GM12801 (cell line): ENCODE measurements around the gene CSDE1.

Experiments used
- TF ChIP-seq, protein P1 (sequence below): IDR thresholded peaks from one replicate; pipeline ENCODE4 v1.5.1; 2011; ENCODE audit warnings: control low read depth; ENCODE audit not compliant: insufficient read length; ENCODE audit errors: extremely low read depth

The CSDE1 gene

DNA sequence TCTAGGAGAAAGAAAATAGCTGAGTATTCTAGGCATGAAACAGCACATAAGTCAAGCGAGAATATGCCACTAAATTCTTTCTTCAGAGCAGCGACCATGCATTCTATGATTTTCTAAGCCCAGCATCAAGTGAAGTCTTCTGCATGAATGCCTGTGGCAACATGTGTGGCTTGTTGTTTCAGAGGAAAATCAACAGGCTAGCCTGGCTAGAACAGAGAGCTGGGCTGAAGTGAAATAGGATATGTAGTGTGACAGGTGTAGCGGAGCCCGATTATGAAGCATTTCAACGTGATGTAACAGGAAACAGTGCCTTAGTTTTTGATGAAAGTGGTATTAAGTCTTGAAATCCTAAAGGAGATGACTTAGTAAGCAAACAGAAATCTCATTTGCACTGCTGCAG, 7.0 kb downstream of the CSDE1 start:
- TF ChIP-seq, protein P1, sequence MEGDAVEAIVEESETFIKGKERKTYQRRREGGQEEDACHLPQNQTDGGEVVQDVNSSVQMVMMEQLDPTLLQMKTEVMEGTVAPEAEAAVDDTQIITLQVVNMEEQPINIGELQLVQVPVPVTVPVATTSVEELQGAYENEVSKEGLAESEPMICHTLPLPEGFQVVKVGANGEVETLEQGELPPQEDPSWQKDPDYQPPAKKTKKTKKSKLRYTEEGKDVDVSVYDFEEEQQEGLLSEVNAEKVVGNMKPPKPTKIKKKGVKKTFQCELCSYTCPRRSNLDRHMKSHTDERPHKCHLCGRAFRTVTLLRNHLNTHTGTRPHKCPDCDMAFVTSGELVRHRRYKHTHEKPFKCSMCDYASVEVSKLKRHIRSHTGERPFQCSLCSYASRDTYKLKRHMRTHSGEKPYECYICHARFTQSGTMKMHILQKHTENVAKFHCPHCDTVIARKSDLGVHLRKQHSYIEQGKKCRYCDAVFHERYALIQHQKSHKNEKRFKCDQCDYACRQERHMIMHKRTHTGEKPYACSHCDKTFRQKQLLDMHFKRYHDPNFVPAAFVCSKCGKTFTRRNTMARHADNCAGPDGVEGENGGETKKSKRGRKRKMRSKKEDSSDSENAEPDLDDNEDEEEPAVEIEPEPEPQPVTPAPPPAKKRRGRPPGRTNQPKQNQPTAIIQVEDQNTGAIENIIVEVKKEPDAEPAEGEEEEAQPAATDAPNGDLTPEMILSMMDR: no peak

GRCh38 chr1:114749835-114750234, 7.9 kb downstream of the CSDE1 start:
- TF ChIP-seq, protein P1: no peak

DNA sequence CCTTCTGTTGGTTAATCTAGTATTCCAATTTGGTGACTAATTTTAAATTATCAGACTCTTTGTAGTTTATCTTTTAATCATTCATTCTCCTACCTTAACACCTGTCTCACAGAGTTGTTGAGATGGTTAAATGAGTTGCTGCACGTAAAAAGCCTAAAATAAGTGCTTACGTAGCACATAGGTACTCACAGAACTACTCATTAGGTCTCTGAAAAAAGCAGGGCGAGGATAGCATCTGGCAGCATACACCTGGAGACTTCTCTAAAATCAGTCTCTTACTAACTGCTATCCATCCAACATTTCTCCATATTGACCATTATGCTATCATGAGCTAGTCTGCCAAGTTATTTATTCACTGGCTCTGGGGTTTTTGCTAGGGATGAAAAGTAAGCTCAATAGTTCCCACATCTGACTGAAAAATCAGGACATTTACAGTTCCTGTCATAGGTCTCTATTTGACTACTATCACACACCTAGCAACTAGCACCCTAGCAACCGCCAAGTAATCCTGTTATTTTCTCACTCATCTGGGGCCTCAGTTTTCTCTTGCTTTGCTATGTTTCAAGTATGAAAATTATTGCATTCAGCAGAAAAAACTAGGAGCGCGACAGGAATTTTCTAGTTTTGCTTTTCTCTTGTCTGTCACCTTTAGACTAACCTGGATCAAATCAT, 11.2 kb downstream of the CSDE1 start:
- TF ChIP-seq, protein P1: no peak

DNA sequence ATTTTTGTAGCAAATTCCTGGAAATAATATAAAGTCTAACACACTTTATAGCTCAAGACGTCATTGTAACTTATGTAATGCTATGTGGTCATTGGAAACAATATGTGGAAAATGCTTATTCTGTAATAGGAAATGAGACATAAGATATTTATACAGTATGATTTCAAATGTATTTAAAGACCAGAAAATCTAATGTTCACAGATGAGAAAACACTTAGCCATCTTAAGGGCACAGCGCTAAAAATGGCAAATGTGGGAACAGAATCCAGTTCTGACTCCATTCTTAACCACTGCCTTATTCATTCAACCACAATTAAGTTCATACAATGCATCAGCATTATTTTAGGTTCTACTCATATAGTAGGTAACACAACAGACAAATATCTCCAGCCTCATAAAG, 12.5 kb downstream of the CSDE1 start:
- TF ChIP-seq, protein P1: no peak

DNA sequence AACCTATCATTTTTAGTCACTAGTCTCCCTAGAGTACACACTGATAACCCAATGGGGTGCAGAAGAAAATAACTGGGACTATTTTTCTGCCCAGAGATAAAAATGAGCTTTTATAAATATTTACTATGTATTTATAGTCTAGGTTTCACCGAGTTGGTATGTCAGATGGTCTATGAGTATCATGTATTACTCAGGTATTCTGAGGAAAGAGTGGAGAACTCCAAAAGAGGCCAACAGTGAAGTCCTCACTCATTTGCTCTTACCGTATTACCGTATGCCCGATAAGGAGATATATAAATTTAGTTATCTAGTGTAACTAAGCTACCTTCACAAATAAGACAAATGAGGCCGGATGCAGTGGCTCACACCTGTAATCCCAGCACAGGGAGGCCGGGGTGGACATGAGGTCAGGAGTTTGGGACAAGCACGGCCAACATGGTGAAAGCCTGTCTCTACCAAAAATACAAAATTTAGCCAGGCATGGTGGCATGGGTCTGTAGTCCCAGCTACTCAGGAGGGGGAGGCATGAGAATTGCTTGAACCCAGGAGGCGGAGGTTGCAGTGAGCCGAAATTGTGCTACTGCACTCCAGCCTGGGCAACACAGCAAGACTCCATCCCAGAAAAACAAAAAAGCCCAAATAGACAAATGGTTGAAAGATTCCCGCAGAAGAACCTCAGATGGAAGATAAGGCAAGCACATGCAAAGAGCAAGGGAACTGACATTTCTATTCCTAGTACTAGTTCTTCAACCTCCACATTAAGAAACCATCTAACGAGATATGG, 15.6 kb downstream of the CSDE1 start:
- TF ChIP-seq, protein P1: no peak

DNA sequence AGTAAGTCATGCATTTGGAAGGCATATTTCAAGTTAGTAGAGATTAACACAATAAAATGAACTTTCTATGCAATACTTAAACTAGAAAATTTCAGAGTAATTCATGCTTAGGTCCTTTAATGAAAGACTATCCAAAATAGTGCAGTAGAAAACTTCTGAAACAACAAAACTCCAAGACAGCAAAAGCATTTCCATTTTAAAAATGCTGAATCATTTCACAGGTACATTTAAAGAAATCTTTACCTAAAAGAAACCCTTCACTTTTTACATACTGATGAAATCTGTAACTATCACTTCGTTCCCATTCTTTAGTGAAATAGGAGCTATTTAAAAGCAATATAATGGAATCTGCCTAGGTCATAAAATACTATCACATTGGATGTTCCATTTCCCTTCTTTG, 17.5 kb downstream of the CSDE1 start:
- TF ChIP-seq, protein P1: no peak

DNA sequence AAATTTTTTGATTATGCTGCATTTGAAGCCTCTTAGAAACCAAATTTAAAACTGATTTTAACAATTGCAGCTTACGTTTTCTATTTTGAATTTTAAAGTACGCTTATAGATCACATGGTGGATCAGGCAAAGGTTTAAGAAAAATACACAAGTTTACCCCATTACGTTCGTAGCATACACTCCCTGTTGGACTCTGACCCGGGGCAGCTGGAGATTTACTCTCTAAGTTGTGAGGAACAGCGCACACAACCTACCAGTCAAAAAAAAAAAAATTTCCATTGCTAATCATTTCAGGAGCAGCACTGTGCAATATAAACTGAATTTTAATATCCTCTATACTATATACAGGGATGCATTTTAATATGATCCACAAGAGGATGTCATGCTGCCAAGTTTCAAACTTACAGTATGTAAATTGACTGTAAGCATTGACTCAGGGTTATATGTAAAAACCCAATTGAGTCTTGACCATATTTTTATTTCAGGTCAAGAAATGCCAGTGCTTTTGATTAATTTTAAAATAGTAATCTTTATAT, 20.4 kb downstream of the CSDE1 start:
- TF ChIP-seq, protein P1: no peak
